NCI-H187 (cell line): Measurements from ENCODE around the gene PNCK.

Experiments used
- DNase-seq, 2 experiments: peaks; one replicate each; lab custom pipeline; 2025; lab: John Stamatoyannopoulos, UW

The PNCK gene

GRCh38 chrX:153626863-153627674 lies 46.5 kb downstream of the PNCK start:
- DNase-seq: no peak

- no peak for DNase-seq
Observed at GRCh38 chrX:153626025-153626633, 47.5 kb downstream of the PNCK start.

GRCh38 chrX:153625271-153626024 lies 48.2 kb downstream of the PNCK start:
- no peak for DNase-seq

- no peak for DNase-seq
Observed at GRCh38 chrX:153624196-153625091, 49.2 kb downstream of the PNCK start.

- no peak for DNase-seq
Observed at GRCh38 chrX:153623310-153624029, 50.1 kb downstream of the PNCK start.

- no peak for DNase-seq
Observed at GRCh38 chrX:153622661-153623309, 50.8 kb downstream of the PNCK start.

- no peak for DNase-seq
Observed at GRCh38 chrX:153621949-153622598, 51.5 kb downstream of the PNCK start.

- DNase-seq: no peak
Observed at GRCh38 chrX:153620576-153620975, 53.0 kb downstream of the PNCK start.
